NAMALWA (cell line): Measurements from ENCODE around the gene THSD8.
"Not testable (repeated sequence)": the region's sequence is repeated elsewhere in the genome, so short reads cannot be mapped to it uniquely, and the experiment has no call there.

ENCODE experiments used
- DNase-seq: peaks from one replicate; pipeline ENCODE4 v3.0.0-alpha.2; 2015; ENCODE audit warnings: low spot score

Gene THSD8

DNA sequence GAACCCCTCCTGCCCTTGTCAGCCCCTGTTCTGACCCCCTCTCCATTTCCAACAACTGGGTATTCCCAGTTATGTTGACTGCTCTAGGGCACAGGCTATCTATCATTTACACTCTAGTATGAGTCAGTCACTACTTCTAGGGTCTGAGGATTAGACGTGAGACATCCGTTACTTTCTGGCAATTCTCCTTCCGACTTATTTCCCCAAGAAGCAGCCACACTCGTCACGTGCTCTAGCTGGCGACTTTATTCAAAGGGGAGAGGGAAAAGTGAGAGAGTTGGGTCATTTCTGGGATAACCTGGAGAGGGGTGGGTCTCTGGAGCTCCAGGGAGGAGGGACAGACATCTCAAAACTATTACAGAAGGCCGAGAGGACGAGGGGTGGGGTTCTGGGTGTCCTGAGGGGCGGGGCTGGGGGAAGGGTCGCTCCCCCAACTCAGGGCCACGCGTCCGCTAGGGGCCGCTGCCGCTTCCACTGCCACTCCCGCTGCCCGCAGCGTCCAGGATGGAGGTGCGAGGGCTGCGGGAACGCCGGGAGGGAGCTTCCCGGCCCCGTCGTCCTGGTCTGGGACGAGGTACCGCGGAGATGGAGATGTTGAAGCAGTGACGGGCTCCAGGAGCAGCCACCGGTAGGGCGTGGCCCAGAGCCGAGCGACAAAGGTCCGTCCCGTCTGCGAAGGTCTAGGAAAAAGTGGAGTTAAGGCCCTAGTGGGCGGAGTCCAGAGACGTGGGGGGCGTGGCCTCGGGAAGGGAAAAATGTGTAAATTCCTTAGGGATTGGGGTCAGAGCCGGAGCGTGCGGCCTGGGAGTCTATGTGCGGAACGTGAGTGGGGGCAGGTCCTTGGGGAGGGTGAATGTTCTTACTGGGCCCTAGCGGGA is 23.6 kb downstream of the THSD8 start:
- DNase-seq = no peak

DNA sequence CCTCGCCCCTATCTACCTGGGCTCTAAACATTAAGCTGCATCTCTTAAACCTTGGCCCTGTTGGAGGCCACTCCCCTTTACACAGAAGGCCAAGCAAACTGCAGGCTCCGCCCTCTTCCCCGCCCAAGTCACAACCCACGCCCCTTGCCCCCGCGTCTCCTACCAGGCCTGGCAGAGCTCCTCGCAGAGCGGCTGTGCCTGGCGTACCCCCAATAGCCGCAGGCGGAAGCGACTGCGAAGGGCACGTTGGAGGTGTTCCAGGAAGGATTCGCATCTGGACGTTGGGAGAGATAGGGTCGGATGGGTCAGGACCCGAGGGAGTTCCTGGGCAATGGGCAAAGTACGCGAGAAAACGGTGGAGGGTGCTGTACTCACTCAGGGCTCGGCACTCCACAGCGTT is 26.6 kb downstream of the THSD8 start:
- peak; percentile 76 for DNase-seq

DNA sequence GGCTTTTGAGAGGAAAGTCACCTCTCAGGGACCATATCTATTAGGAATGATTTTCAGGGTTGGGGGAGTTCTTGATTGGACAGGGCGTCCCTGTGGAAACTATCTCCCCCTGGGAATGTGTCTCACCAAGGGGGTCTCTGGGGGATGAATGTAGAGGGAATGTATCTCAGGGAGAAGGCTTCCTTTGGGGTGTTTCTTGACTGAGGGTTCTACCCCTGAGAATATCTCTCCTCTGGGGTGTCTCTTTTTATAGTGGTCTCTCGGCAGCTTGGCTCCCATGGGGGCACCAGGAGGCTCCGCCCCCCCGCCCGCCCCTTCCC is 31.5 kb downstream of the THSD8 start:
- no peak for DNase-seq

DNA sequence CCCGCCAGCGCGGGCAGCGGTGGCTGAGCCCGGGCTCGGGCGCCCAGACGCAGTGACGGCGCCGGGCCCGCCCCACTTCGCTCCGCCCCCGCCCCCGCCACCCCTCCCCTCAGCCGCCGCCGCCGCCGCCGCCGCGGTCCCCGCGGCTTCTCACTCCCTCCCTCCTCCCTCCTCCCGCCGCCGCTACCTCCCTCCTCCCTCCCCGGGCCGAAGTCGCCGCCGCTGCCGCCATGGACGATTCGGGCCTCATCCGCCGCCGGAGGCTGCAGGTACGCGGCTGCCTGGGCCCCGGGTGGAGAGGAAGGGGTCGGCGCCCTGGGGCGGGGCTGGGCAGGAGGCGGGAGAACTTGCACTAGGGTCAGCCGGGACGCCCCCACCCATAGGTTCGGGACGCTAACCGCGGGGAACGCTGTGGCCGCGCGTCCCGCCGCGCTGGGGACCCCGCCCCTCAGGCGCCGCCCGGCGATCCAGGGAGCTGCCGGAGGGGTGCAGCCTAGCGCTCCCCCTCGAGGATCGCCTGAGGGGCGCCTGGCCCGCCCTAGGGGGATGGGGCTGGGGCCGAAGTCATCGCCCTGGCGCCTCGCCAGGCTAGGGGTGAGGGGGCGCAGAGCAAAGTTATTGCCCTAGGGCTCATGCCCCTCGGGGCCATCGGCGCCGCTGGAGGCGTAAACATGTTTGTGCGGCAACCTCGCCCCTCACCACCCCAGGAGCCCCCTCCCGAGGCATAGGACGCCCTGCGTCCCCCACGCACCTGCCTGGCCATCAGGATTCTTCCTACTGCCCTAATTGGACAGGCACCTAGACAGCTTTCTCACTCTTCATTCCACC is 32.1 kb downstream of the THSD8 start:
- peak; percentile 58 for DNase-seq

DNA sequence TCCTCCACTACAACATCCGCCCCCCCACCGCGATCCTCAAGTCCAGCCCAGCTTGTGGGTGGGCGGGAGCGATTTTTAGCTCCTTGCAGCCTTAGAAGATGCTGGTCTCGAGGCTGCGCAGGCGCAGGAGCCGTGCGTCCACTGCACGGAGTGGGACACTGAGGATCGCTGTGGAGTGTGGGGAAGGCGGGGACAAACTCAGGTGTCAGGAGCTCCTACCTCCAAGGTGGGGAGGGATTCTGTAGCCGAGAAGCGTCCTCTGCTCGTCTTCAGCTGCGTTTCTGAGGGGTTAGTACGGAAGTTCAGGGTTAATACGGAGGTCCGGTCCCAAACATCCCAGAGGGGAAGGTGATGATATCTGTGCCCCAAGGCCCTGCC is 32.7 kb downstream of the THSD8 start, which contains the start of gene RTBDN:
RTBDN (minus strand) TSS at position 14 of the 378 bp plus-strand sequence. CDS start 4,600 bp downstream, outside the sequence.
- no peak for DNase-seq

DNA sequence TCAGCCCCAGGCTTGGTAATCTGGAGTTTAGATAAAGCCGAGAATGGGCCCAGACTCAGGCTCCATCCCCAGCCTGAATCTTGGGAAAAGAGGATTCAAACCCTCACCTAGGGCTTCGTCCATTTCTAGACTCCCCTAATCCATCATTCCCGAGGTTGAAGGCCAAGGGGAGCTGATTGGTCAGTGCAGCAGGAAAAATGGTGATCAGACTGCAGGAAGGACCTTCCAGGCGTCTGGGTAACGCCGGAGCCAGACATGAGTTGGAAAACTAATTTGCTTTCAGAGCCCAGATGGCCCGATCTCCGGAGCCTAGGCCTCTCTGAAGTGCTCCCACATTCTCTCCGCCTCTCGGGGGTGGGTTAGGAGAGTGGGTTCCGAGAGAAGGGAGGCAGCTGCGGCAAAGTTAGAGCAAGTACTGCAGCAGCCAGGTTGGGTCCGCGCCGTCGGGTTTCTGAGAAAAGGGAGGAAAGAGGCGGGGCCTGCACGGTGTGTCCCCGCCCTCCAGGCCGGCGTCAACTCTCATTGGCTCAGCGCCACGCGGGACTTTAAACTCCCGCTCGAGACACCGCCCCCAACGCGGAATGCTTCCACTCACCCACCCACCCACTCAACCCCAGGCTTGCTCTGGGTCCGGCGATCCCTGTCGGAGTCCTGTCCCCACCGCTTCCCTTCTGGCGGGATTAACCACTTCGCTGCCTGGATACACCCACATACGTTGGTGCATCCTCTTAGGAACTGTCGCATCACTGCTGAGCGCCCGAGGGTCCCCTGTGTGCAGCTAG is 33.3 kb downstream of the THSD8 start:
- peak; percentile 79 for DNase-seq

DNA sequence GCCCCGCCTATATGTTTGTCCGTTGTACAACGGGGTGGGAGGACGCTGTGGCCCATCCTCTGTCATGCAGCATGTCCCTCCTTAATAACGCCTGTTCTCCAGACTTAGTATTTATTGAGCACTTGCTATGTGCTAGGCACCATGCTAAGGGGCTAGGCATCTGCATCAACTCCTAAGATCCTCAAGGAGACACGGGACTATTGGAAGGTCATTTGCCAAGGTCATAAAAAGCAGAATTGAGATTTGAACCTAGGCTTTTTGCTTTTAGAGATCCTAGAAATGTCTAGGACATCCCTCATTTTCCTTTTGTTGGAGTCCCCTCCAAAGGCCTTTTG is 34.6 kb downstream of the THSD8 start:
- DNase-seq = no peak

DNA sequence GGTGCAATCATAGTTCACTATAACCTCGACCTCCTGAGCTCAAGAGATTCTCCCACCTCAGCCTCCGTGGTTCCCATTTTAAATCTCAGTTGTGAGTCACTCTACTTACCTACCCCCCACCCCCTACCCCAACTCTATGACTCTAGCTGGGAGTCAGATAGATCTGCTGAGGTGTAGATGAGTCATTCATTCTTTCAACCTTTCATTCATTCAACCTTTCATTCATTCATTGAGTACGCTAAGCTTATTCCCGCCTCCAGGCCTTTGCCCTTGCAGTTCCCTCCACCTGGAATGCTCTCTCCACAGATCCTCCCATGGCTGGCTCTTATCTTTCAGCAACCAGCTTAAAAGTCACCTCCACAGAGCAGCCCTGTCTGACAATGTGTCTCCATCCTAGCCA is 35.4 kb downstream of the THSD8 start:
- DNase-seq = no peak

DNA sequence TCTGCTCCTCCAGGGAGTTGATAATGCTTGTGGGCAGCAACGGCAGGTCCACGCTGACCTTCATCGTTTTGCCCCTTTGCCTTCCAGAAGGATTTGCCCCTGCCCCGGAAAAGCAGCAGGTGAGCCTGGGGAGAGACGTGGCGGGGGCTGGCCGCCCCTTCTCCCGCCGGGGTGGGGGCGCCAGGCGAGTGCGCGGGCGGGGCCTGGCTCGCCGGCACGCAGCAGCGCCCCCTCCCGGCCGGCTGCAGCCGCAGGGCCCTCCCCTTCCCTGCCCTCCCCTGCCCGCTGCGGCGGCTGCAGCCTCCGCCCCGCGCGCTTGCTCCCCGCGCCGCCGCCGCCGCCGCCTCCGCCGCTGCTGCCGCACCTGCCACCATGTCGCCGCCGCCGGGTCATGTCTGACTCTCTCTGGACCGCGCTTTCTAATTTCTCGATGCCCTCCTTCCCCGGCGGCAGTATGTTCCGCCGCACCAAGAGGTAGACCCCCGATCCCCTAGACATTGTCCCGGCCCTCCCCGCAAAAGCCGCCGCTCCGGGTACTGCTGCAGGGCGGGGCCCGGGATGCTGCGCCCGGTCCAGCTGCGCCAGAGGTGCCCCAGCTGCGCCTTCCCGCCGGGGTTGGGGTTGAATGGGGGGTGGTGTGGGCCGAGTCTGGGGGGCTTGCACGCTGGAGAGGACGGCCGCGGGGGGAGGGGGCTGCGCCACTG is 36.5 kb downstream of the THSD8 start, which contains the start of gene MAST1:
MAST1 (plus strand) TSS at position 334 of the 704 bp plus-strand sequence; CDS start at position 392, 58 bp downstream.
- peak; percentile 74 for DNase-seq

DNA sequence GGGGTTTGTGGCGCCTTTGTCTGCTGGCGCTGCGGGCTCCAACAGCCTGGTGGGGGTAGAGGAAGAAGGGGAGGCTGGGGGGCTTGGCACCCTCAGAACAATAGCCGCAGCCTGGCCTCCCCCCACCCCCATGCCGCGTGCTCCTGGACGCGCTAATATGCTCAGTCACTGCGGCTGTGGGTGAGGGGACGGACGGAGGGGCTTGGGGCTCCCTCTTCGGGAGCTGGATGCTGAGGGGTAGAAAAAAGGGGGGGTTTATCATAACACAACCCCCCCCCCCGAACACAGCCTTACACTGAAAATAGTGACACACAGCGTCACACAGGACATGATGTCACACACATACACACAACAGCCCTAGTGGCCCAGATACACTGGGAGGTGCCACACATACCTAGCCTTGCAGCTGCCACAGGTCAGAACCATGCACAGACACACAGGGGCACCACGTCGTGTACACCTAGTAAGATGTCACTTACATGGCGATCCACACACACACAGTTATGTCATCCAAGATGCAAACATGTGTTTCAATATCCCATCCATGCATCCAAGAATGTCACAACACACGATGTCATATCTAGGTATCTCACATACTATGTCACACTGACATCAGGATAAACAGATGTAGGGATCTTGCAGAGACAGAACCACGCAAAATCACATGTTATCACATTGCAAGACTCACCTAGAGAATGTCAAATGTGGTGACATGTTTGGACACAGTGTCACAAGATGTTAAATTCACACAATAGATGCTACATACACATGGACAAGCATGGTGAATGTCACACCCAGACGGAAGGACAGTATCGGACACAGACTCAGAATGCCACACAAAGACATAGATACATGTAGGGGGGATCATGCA is 37.3 kb downstream of the THSD8 start:
- DNase-seq = peak; percentile 78

DNA sequence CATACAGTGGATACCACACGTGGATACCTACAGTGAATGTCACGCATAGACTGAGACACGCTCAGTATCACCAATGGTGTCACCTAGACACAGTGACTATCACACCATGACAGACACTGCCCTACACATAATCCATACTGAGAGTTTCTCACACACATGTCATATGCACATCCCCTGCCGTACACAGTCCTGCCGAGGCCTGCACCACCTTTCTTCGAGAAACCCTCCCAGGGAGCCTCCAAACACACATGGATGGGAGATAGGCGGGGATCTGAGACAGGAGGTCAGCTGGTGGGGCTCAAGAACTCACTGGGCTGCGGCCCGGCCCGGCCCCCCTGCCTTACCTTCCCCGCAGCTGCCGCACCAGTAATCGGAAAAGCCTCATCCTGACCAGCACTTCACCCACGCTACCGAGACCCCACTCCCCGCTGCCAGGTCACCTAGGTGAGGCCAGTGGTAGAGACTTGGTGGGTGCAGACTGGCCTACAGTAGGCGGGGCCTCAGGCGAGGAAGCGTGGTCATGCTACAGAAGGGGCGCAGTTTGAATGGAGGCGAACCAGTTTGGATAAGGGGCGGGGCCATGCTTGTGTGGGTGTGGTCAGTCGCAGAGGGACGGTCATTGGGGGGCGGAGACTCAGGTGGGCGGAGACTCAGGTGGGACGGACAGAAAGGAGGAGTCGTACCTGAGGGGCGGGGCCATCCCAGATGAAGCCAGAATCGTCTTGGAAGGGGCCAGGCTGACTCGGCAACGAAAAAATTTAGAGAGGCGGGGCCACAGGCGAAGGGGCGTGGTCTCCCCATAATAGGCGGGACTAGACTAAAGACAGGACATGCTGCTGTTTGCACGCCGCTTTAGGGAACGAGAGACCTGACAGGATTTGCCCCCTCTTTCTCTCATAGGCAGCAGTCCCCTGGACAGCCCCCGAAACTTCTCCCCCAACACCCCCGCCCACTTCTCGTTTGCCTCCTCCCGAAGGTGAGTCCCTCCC is 38.5 kb downstream of the THSD8 start:
- DNase-seq = peak; percentile 88

DNA sequence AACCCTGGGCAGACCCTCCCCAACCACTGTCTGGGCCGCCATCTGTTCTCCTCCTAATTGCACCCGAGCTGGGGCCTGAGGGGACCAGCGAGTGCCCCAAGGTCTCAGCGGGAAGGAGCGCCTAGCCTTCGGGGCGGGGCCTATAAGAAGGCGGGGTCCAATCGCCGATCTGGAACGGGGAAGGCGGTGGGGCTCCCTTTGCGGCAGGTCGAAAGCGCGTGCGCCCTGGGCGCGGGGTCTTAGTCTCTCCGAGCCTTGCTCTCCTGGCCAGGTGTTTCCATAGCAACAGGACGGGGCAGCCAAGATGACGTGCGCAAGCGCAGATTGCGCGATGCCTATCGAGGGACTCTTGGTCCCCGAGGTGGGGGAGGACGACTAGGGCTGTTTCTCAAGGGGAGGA is 39.2 kb downstream of the THSD8 start:
- DNase-seq = no peak

DNA sequence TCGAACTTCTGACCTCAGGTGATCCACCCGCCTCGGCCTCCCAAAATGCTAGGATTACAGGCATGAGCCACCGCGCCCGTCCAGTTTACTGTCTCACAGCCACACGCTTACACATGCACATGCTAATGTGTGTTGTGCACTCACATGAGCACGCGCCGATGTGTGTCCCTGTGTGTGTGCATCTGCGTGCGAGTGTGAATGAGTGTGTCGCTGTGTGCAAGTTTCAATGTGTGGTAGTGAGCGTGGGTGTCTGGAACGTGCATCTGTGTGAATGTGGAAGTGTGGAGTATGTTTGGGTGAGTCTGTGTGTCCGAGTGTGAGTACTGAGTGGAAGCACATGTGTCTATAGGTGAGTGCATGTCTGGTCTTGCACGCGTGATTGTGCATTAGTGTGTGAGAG is 40.6 kb downstream of the THSD8 start:
- DNase-seq = no peak

DNA sequence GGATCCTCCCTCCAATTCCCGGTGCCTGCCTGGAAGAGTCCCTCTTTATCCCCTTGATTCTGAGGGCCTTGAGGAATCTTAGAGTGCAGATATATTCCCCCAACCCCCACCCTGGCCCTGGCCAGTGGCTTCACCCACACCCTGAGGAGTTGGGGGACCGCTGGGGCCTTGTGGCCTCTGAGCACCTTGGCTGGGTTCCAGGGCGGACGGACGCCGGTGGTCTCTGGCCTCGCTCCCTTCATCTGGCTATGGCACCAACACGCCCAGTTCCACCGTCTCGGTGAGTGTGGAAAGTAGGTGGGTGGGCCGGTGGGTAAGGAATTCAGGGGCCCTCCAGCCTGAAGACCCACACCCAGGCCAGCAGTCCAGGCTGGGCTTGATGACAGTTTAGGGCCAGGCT is 41.5 kb downstream of the THSD8 start:
- no peak for DNase-seq

DNA sequence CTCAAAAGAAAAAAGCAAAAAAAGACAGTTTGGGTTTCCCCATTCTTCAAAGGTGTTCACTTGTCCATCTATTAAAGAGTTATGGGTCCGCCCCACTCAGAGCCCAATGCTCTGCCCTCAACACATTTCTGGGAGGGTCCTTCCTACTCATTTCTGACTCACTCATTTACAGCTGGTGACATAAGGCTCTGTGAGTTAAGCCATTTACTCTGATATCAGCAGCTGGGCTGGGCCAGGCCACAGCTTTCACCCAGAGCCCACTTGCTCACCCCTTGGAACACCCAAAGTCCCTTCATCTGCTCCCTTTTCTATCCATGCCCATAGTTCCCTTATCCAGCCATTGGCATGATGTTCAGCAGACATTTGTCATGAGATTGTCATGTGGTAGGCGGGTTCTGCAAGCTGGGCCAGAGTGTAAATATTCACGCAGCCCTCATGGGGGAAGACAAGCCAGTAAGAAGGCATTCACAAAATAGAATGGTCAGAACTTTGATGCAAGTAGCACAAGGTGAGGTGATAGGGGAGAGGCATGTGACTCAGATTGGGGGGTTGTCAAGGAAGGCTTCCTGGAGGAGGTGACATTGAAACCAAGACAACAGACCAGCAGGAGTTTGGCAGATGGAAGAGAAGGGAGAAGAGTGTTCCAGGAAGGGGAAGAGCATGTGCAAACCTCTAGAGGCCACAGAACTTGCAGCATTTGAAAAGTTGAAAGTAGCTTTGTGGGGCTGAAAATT is 42.3 kb downstream of the THSD8 start:
- DNase-seq = no peak

DNA sequence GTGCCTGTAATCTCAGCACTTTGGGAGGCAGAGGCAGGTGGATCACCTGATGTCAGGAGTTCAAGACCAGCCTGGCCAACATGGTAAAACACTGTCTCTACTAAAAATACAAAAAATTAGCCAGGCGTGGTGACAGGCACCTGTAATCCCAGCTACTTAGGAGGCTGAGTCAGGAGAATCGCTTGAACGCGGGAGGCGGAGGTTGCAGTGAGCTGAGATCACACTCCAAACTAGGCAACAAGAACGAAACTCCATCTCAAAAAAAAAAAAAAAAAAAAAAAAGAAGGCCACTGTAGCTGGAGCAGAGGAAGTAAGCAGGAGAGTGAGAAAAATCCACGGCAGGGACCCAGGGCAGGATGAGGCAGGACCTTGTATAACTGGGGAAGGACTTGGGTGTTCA is 44.7 kb downstream of the THSD8 start:
- not testable (repeated sequence) for DNase-seq

DNA sequence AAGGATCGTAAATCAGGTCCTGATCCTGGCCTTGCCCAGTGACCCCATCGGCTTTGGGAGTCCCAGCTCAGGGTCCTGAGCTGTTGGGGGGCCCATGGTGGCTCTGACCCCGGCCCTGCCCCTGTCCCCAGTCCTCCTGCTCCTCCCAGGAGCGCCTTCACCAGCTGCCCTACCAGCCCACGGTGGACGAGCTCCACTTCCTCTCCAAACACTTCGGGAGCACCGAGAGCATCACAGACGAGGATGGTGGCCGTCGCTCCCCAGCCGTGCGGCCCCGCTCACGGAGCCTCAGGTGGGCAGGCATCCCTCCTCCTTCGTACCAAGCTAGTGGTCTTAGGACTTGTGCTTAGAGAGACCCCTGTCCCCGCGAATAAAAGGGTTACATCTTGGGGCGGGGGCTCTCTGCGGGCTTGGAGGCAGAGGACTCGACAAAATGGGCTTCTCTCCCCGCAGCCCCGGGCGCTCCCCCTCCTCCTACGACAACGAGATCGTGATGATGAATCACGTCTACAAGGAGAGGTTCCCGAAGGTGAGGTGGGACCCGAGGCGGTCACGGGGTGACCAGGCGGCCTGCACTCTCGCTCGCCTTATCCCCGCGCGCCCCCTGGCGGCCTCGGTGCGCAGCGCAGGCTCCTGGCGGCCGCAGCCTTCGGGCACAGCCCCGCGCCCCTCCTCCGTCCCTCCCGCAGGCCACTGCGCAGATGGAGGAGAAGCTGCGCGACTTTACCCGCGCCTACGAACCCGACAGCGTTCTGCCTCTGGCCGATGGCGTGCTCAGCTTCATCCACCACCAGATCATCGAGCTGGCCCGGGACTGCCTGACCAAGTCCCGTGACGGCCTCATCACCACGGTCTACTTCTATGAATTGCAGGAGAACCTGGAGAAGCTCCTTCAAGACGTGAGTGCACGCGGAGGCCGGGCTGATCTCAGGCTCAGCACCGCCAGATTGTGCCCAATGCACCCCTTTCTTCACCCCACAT is 45.6 kb downstream of the THSD8 start:
- DNase-seq = peak; percentile 83
